ENCODE measurements around the gene AFF3. TPM values are rescaled to one million over a fixed set of nuclear protein-coding genes. Genes with fewer than 3 reads are reported as not detected.

Gene AFF3
- total and polyA plus RNA-seq, 2 of the 4 experiments (the other 2 are of a cell fraction) = 12.9 to 14.3 TPM

DNA sequence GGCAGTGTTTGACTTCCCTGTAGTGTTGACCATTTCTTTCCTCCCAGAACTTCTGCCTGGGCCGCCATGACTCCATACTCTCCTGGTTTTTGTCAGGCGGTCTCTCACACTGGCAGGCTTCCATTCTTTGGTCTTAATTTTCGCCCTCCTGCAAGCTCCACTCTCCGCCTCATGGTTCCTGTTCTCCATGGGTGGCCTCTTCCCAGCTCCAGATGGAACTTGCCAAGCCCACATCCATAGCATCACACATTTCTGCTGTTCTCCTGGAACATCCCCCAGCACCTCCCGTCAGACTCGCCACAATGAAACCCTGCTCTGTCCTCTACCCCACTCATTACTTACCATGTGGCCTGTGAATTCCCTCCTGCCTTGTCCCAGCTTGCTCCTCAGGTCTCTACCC, 896 bp upstream of the AFF3 start:
- H2BK15ac ChIP-seq (ENCODE audit: low read depth, low read length) = no peak overlapping the region
- H3K36me3 ChIP-seq (ENCODE audit: control insufficient read depth, insufficient read depth, low read length) = no peaks in the 10 kb centered on the region
- no peak overlapping the region for H3K4me3 ChIP-seq (ENCODE audit: insufficient read depth, low read depth, low read length)
- intact Hi-C loops (cut with micrococcal nuclease) = no loop called here
- WGBS, 2 experiments (ENCODE audit: extremely low coverage in 2 of 2, insufficient read length in 1 of 2) = 53% methylated on average over 6 of the region's 6 CpGs; no CpG with 5 or more reads in 1 of the 2 experiments
- in situ Hi-C loops (cut with MboI; ENCODE audit: low sequenced_read_pairs) = no loop called here
- no peak overlapping the region for H4K8ac ChIP-seq (ENCODE audit: low read depth in 2 of 2, low read length in 2 of 2)
- dilution Hi-C loops (cut with HindIII; ENCODE audit: low sequenced_read_pairs, unreplicated experiment) = no loop called here
- TF ChIP-seq MAFK (IDR thresholded peaks at IDR 0.05; ENCODE audit: low read depth, low read length) (no peak), FOS (IDR thresholded peaks at IDR 0.05; ENCODE audit: low read depth, low read length) (no peak), RFX5 (IDR thresholded peaks at IDR 0.05; ENCODE audit: low read depth, low read length) (no peak), RCOR1 (IDR thresholded peaks at IDR 0.05; ENCODE audit: insufficient replicate concordance, low read length) (no peak), SMC3 (IDR thresholded peaks at IDR 0.05; ENCODE audit: low read depth, low read length) (no peak)
- TF ChIP-seq, protein P1, sequence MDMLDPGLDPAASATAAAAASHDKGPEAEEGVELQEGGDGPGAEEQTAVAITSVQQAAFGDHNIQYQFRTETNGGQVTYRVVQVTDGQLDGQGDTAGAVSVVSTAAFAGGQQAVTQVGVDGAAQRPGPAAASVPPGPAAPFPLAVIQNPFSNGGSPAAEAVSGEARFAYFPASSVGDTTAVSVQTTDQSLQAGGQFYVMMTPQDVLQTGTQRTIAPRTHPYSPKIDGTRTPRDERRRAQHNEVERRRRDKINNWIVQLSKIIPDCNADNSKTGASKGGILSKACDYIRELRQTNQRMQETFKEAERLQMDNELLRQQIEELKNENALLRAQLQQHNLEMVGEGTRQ (IDR thresholded peaks at IDR 0.05; ENCODE audit: low read depth, low read length) = no peak
- TF ChIP-seq, protein P2, sequence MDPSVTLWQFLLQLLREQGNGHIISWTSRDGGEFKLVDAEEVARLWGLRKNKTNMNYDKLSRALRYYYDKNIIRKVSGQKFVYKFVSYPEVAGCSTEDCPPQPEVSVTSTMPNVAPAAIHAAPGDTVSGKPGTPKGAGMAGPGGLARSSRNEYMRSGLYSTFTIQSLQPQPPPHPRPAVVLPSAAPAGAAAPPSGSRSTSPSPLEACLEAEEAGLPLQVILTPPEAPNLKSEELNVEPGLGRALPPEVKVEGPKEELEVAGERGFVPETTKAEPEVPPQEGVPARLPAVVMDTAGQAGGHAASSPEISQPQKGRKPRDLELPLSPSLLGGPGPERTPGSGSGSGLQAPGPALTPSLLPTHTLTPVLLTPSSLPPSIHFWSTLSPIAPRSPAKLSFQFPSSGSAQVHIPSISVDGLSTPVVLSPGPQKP (IDR thresholded peaks at IDR 0.05; ENCODE audit: borderline replicate concordance, low read depth, low read length) = no peak
- BruUV-seq (replicated peaks) = no TSS peak
- DNase-seq (no peak), ATAC-seq (ENCODE audit: low read depth) (no peak)
- H3K79me1 ChIP-seq (ENCODE audit: low read depth in 1 of 2, low read length in 2 of 2) = no peaks in the 10 kb centered on the region
- no peaks in the 10 kb centered on the region for H3K9me1 ChIP-seq (ENCODE audit: insufficient read depth, low read length)
- no peak overlapping the region for H3K27ac ChIP-seq (ENCODE audit: insufficient read depth, low read length)
- H3K9ac ChIP-seq (ENCODE audit: low read depth, low read length) = no peak overlapping the region
- no peaks in the 10 kb centered on the region for H3K4me1 ChIP-seq (ENCODE audit: control insufficient read depth, insufficient read depth, low read length)
- CTCF ChIA-PET = no interaction called here
- H3K4me2 ChIP-seq (ENCODE audit: low read depth, low read length) = no peak overlapping the region
- H3K56ac ChIP-seq (ENCODE audit: extremely low read depth, insufficient read depth, low read length) = no peak overlapping the region
- no peak overlapping the region for H4K5ac ChIP-seq (ENCODE audit: low read depth, low read length)
- H3K9me3 ChIP-seq (ENCODE audit: control insufficient read depth, insufficient read depth, low read length) = peaks cover 1% of the 10 kb centered on the region; the same call in 1 of the 2 replicates
- no peak overlapping the region for H3K14ac ChIP-seq (replicated peaks; ENCODE audit: low read depth, low read length)
- H2BK120ac ChIP-seq (ENCODE audit: low read depth, low read length) = no peak overlapping the region
- H3K27me3 ChIP-seq (ENCODE audit: control insufficient read depth, insufficient read depth, low read length) = peaks cover 11% of the 10 kb centered on the region
- POLR2A ChIA-PET (ENCODE audit: unreplicated experiment) = no interaction called here
- no peak overlapping the region for H2AK5ac ChIP-seq (ENCODE audit: low read depth, low read length)
- no peaks in the 10 kb centered on the region for H4K20me1 ChIP-seq (ENCODE audit: insufficient read depth, low read length)
- H3K4ac ChIP-seq (ENCODE audit: low read depth, low read length) = no peak overlapping the region
- no peak overlapping the region for H3K23ac ChIP-seq (ENCODE audit: low read depth, low read length)
- no peak overlapping the region for H4K91ac ChIP-seq (ENCODE audit: insufficient read depth, low read depth, low read length)
- H2AK9ac ChIP-seq (replicated peaks; ENCODE audit: low read depth, low read length, poor library complexity) = no peak overlapping the region
- H2AFZ ChIP-seq (replicated peaks; ENCODE audit: low read length, poor library complexity) = no peak overlapping the region
- H3K18ac ChIP-seq (ENCODE audit: low read depth, low read length) = no peak overlapping the region
- H2BK5ac ChIP-seq (ENCODE audit: low read depth, low read length, poor library complexity, severe bottlenecking) = no peak overlapping the region
- no peak overlapping the region for H2BK20ac ChIP-seq (ENCODE audit: low read depth, low read length)

Measured in IMR-90 (cell line).